Fibroblast of gingiva (primary cell): ENCODE results near the gene C11orf91.
"Not testable (repeated sequence)": the region's sequence is repeated elsewhere in the genome, so short reads cannot be mapped to it uniquely, and the experiment has no call there.

Experiments used
- DNase-seq: peaks from one replicate; pipeline ENCODE4 v3.0.0-alpha.2; 2011; ENCODE audit warnings: low read depth

C11orf91 gene, protein sequence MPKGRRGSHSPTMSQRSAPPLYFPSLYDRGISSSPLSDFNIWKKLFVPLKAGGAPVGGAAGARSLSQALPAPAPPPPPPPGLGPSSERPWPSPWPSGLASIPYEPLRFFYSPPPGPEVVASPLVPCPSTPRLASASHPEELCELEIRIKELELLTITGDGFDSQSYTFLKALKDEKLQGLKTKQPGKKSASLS

DNA sequence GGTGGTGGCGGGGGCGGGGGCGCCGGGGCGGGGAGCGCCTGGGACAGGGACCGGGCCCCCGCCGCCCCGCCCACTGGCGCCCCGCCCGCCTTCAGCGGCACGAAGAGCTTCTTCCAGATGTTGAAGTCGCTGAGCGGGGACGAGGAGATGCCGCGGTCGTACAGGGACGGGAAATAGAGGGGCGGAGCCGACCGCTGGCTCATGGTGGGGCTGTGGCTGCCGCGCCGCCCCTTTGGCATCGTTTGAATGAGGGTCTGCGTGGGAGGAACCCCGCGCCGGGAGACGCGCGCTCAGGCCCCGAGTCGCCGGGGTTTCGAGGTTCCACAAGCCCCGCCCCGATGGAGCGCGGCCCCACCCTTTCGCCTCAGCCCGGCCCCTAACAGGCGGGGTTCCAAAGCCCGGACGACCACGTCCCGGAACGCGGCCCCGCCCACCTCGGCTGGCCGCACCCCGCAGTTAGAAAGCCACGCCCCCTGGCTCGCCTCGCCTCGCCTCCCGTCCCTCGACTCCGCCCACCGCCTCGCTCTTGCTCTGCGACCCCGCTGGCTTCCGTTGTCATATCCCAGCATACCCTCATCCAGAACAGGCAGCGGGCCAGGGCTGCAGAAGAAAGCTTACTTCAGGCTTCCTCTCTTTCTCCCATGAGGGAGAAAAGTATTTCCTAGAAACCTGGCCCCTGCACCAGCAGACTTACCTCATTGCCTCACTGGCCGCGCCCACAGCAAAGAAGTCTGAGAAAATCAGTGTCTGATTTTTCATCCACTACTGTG lies at the start of gene C11orf91:
Gene C11orf91, minus strand, starts transcription at position 325 of the 770 bp plus-strand sequence. Its CDS starts 86 bp downstream, at position 239.
- peak; percentile 93 for DNase-seq

DNA sequence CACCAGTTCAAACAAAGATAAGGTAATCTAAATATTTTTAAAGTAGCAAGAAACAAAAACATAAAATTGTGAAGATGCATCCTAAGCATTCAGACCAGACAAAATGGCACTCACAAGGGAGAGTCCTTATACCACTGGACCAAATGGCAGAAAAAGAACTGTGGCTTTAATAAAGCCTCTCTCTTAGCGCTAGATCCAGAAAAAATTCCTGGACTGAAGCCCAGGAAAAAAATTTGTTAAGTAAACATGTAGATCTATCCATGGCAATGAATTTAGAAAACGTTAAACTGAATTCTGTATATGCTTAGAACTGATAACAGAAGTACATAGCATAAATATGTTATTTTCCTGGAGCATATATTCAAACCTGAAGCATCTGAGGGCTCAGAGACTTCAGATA lies 47.4 kb upstream of the C11orf91 start:
- peak; percentile 47 for DNase-seq

DNA sequence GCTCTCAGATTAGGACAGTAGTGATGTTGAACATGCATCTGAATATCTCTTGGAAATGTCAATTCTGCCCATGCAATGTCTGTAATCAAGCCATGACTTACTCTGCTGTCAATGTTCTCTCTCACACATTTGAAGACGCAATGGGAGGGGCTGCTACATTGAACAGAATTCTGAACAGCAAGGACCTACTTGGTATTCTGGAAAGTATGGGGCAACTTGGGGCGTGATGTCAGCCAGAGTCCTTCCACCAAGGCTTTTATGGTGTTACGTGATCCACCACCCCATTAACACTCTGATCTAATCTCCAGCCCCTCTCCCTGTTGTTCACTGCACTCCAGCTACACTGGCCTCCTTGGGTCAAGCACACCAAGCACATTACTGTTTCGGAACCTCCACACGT lies 42.7 kb upstream of the C11orf91 start:
- DNase-seq: no peak

DNA sequence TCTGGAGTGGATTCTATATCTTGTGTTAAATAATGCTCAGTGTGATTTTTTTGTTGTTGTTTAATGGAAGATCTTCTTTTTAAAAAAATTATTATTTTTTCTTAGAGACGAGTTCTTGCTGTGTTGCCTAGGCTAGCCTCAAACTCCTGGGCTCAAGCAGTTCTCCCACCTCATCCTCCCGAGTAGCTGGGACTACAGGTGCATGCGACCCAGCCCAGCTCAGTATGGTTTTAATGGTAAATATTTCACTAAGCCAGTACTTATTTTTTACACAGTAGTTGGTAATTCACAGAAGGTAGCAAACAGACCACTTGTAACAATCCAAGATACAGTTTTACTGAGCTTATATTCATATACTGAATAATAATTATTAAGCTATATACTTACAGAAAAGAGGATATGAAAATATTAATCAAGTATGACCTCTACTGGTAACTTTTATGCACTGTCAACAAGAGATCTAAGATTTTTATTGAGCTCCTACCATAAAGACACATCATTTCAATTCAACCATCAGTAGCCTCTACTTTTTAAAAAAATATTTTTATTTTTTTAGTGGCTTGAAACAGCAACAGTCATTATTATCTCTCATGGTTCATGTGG lies 41.7 kb upstream of the C11orf91 start:
- no peak for DNase-seq

DNA sequence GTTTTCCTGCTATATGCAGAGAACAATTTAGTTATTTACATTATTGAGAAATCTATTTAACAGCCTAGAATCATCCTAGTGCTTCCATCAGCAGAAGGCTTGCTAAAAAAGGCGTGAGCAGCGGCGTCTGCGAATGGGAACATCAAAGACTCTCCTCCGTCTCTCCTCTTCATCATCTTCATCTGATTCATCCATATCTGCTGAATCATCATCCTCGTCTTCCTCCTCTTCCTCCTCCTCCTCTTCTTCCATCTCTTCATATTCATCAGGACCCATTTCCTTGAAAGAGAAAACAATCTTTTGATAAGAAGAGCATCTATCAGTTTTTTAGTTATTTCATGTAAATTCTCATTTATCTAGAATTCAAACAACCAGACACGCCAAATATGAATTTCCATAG lies 41.2 kb upstream of the C11orf91 start:
- DNase-seq: no peak

DNA sequence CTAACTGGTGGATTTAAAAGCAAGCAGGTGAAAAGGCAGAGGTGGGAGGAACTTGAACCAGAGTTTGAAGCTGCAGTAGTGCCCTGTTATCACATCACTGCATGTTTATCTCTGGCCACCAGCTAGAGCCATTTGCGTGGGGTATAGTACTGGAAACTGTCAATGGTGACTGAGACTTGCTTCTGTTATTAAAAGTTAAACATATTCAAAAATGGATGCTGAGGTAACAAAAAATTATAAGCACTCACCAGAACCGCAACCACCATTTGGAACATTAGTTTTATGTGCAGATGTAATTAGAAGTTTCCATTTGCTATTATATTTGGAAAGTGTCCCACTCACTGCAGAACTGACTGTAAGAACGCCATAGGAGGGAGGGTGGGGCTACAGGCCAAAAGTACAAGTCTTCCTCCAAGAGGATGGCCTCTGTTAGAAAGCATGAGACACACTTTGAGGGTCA lies 36.8 kb upstream of the C11orf91 start:
- DNase-seq: no peak

DNA sequence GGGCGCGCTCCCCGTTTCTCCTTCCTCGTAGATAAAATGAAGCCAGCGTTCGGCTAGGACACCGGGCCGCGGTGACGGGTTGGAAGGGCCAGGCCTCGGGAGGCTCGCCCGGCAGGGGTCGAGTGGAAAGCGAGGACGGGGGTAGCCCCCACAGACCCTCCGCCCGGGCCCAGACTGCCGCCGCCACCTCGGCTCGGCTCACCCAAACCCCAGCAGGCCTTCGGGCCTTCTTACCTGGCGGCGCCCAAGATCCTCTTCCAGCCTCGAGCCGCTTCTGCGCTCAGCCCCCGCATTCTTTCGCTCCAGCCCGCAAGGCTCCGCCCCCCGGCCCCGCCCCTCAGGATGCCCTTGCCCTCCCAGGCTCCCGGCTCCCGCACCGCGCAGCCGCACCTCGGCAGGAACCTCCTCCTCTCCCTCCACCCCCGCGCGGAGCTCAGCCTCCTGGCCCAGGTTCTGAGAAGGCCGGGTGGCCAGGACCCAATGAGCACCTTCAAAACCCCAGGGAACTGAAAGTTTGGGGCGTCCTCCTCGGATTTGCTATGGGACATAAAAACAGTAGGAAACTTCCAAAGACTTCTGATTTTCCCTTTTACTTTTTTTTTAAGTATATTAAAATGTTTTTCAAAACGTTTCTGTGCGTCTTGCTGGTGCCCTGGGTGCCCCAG lies 35.7 kb upstream of the C11orf91 start, which contains the start of gene CD59:
Gene CD59, minus strand, starts transcription at position 276 of the 665 bp plus-strand sequence. CDS start 13,978 bp downstream, outside the sequence.
- peak; percentile 92 for DNase-seq

DNA sequence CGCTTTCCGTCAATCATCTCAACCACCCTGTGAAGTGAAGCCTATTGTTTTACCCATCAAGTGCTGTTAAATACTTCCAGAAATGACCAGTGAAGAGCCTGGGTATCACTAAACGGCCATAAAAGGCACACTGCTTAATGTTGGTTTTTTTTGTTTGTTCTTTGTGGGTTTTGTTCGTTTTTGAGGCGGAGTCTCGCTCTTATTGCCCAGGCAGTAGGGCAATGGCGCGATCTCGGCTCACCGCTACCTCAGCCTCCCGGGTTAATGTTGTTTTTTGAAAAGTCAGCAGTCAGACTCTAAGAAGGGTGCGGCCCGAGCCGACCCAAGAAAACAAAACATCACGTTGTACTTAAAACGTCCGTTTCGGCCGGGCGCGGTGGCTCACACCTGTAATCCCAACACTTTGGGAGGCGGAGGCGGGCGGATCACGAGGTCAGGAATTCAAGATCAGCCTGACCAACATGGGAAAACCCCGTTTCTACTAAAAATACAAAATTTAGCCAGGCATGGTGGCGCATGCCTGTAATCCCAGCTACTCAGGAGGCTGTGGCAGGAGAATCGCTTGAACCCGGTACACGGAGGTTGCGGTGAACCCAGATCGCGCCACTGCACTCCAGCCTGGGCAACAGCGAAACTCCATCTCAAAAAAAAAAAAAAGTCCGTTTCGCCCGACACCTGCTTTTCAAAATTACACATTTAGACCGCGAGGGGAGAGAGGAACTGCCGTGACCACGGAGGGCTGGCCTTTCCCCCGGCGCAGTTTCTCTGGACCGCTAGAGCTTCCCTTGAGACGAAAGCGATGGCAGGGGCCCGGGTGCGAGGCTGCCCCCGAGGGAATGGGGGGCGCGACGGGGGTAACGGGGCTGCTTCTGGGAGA lies 34.9 kb upstream of the C11orf91 start:
- no peak for DNase-seq

DNA sequence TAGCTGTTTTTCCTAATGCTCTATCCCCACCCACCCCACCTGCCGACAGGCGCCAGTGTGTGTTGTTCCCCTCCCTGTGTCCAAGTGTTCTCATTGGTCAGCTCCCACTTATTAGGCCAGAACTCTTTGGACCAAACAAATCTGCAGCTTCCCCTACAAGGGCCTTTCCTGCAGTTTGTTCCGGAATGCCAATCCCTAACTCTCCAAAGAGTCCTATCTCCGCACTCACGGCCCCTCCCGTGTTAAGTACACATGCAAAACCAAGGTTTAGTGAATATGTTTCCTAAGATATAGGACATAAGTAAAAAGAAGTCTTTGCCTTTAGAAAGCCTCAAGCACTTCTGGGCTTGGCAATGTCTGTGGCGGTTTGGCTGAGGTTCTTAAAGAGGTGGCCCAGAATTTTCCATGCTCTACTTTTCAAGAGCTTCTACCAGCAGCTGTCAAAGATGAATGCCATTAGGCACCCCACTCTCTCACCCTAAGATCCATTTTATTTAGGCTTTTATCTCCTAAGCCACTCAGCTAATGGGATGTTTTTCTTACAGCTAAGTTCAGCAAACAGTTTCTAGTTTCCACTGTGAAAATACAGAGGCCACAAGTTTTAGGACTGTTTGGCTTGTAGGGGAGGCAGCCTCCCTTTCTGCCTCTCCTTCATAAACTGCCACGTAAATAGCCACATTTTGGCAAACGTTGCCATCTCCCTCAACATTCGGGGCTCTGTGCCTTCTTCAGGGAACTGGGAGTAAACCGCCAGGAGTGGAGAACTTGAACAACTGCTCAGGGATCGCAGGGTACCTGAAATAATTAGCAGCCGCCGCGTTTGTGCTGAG lies 34.0 kb upstream of the C11orf91 start:
- DNase-seq: peak; percentile 53

DNA sequence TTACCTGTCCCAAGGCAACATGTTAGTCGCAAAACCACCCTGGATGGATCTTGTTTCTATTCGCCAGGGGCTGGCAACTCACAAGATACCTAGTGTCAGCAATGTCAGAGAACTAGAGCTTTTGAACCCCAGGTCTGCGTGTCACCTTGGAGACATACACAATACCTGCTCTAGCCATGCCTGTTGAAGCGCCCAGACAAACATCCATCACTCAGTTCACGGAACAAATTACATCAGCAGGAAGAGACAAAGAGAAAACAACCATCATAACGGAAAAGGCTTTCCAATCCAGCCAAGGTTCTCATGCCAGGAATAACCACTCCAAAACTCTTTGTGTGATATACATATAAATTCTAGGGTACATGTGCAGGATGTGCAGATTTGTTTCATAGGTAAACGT lies 33.4 kb upstream of the C11orf91 start:
- no peak for DNase-seq

DNA sequence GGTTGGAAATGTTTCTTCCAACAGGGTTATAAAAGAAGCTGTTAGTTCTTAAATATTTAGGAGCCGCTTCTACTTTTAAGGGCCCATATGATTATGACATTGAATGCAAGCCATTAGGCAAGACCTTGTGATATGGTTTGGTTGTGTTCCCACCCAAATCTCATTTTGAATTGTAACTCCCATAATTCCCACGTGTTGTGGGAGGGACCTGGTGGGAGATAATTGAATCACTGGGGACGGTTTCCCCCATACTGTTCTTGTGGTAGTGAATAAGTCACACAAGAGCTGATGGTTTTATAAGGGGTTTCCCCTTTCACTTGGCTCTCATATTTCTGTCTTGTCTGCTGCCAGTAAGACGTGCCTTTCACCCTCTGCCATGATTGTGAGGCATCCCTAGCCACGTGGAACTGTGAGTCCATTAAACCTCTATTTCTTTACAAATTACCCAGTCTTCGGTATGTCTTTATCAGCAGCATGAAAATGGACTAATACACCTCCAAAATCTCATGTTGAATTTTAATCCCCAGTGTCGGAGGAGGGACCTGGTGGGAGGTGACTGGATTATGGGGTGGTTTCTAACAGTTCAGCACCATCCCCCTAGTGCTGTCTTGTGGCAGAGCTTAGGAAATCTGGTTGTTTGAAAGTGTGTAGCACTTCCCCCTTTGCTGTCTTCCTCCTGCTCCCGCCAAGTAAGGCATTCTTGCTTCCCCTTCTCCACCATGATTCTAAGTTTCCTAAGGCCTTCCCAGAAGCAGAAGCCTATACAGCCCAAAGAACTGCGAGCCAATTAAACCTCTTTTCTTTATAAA lies 31.3 kb upstream of the C11orf91 start:
- DNase-seq: peak; percentile 31

DNA sequence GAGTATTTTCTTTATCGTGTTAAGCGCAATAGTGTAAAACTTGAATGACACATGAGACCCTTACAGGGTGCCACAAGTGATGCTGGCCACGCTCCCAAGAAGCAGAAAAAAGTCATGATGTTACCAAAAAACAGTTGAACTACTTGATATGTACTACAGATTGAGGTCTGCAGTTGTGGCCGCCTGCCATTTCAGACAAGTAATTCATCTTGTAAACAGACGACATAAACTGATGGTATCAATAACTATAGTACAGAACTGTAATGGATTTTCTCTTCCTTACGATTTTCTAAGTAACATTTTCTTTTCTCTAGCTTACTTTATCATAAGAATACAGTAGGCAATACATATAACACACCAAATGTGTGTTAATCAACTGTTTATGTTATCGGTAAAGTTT lies 30.1 kb upstream of the C11orf91 start:
- DNase-seq: no peak

DNA sequence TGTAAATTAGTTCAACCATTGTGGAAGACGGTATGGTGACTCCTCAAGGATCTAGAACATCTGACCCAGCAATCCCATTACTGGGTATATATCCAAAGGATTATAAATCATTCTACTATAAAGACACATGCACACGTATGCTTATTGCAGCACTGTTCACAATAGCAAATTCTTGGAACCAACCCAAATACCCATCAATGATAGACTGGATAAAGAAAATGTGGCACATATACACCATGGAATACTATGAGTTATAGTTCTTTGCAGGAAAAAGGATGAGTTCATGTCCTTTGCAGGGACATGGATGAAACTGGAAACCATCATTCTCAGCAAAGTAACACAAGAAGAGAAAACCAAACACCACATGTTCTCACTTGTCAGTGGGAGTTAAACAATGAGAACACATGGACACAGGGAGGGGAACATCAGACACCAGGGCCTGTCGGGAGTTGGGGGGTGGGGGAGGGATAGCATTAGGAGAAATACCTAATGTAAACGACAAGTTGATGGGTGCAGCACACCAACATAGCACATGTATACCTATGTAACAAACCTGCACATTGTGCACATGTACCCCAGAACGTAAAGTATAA lies 28.5 kb upstream of the C11orf91 start:
- not testable (repeated sequence) for DNase-seq

DNA sequence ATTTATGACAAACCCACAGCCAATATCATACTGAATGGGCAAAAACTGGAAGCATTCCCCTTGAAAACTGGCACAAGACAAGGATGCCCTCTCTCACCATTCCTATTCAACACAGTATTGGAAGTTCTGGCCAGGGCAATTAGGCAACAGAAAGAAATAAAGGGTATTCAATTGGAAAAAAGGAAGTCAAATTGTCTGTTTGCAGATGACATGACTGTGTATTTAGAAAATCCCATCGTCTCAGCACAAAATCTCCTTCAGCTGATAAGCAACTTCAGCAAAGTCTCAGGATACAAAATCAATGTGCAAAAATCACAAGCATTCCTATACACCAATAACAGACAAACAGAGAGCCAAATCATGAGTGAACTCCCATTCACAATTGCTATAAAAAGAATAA lies 26.9 kb upstream of the C11orf91 start:
- not testable (repeated sequence) for DNase-seq

DNA sequence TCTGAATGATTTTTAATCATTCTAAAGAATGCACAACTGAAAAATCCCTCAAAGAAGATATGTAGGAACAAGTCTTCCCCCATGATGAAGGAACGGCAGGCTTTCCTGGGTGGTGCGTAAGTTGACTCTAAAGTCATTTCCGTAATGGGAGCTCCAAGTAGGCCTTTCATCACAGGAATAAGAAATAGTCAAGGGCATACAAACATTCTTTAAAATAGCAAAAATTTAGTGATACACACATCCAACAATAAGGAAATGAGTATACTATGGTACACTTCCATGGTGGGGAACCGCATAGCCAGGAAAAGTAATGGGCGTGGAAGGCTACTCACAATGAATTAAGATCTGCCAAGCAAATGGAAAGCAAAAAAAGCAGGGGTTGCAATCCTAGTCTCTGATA lies 24.9 kb upstream of the C11orf91 start:
- DNase-seq: no peak

DNA sequence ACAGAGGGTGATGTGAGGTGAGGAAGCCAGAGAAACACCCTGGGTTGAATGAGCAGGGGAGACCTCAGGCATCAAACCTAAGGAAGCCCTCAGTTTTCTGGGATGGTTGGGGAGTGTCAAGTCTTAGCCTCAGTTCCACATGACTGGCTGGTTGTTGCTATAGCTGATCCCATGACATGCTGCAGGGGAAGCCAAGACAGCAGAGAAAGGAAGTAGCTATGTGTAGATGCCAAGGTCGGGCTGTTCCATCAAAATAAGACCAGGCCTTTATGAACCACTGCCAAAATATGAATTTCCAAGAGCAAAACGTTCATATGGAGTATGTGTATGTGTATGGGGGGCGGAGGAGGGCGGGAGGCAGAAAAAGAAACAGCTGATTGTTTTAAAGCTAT lies 24.0 kb upstream of the C11orf91 start:
- peak; percentile 85 for DNase-seq

DNA sequence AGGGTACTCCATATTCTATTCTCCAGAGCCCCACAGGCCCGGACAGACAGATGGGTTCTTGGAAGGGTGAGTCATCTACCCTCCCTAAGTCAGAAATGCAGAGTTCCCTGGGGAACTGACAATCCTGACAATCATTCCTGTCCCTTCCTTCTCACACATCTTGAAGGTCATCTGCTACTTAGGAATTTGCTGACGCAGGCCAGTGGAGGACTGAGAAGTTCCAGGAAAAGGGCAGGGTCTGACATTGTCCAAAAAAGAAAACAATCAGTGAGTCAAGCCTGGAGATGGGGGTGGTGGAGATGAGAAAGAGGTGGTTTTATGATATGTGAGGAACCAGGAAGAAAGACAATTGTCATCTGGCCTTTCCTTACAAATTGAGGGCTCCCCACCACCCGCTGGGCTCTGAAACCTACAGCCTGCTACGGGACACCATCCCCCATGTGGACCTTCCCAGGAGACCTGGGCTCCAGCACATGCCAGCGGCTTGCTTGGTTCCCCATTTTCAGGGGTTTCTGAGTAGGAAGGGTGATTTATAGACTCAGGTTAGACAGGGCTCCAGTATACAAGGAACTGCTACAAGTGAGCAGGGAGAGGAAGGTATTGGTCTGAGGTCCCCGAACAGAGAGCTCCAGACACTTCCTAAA lies 22.7 kb upstream of the C11orf91 start:
- peak; percentile 94 for DNase-seq

DNA sequence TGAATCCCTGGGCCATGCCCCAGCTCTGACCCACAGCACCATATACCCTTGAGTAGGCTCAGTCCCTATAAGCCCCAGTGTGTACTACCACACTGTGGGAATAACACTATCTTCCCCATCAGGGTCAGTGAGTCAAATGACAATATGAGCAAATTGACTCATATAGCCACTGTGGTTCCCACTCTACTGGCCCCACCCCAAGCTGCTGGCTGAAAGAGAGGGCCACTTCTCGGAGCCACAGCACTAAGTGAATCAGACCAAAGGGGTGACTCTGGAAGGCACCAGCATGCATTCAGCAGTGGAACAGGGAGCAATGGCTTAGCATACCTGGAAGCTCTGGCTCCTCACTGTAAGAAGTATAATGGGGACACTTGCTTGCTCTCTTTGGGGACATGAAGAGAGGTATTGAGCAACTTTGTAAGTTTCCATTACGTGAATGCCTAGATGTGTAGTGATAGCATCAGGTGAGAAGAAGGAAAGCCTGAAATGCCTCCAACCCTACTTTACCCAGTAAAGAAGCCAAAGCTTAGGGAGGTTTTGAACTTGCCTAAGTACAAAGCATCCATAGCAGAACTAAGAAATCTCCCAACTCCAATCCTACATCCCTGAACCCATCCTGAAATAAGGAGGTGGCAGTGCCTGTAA lies 22.1 kb upstream of the C11orf91 start:
- DNase-seq: no peak
